IPS-20b (cell line): ENCODE measurements around the gene MTA2.

Source experiments
- H3K27ac ChIP-seq: one replicate; pipeline ENCODE4 v1.5.1; 2013; ENCODE audit warnings: low read length
- H3K27me3 ChIP-seq: 2 replicates; pipeline ENCODE4 v1.6.1; 2013; ENCODE audit warnings: mild to moderate bottlenecking, low read length, inconsistent platforms; ENCODE audit not compliant: insufficient read depth
- H3K36me3 ChIP-seq: 2 replicates; pipeline ENCODE4 v1.6.1; 2013; ENCODE audit warnings: low read depth, mild to moderate bottlenecking, inconsistent platforms, low read length, moderate library complexity; ENCODE audit not compliant: insufficient read depth
- H3K4me1 ChIP-seq: 2 replicates; pipeline ENCODE4 v1.6.1; 2013; ENCODE audit warnings: mild to moderate bottlenecking, control low read depth, inconsistent platforms, low read length, moderate library complexity; ENCODE audit not compliant: insufficient read depth
- H3K4me3 ChIP-seq: 2 replicates; pipeline ENCODE4 v1.5.1; 2013; ENCODE audit warnings: mild to moderate bottlenecking, low read length, inconsistent platforms
- H3K9ac ChIP-seq: 2 replicates; pipeline ENCODE4 v1.6.1; 2013; ENCODE audit warnings: low read depth, mild to moderate bottlenecking, inconsistent platforms, low read length, moderate library complexity
- H3K9me3 ChIP-seq: 2 replicates; pipeline ENCODE4 v1.6.1; 2013; ENCODE audit warnings: mild to moderate bottlenecking, low read depth, low read length, inconsistent platforms; ENCODE audit not compliant: insufficient read depth

MTA2 gene

DNA sequence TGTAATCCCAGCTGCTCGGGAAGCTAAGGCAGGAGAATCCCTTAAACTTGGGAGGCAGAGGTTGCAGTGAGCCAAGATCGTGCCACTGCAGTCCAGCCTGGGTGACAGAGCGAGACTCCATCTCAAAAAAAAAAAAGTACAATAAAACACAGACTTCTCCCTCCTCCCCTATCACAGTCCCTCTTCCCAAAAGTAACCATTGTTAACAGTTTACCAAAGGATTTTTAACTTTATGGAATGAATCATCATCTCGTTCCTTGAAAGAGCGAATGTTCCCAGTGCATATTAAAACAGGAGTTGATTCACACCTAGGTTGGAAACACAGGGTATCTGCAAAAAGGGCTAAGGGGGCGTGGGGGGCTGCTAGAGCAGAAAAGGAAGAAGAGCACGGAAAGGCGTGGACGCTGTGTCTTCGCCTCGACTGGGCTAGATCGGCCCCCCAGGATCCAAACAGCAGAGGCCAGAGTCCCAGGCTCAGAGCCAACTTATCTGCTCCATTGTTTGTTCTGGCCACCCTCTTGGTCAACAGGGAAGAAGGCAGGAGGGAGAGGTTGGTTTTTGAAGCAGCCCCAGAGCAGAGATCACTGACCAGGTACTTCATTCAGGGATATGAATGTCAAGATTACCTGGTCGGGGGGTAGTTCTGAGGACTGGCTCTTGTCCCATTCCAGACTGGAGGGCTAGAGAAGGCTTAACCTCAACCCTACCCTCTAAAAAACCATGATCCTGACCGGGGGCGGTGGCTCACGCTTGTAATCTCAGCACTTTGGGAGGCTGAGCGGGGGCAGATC lies 52.9 kb downstream of the MTA2 start:
- peaks cover 24% of the 10 kb centered on the region for H3K4me1 ChIP-seq
- no peak overlapping the region for H3K4me3 ChIP-seq
- no peaks in the 10 kb centered on the region for H3K9me3 ChIP-seq
- H3K27me3 ChIP-seq: peaks cover 68% of the 10 kb centered on the region
- H3K36me3 ChIP-seq: no peaks in the 10 kb centered on the region
- no peak overlapping the region for H3K27ac ChIP-seq
- no peak overlapping the region for H3K9ac ChIP-seq

- no peak overlapping the region for H3K27ac ChIP-seq
- H3K27me3 ChIP-seq: peaks cover 77% of the 10 kb centered on the region
- no peaks in the 10 kb centered on the region for H3K36me3 ChIP-seq
- peaks cover 15% of the 10 kb centered on the region for H3K4me1 ChIP-seq
- H3K9me3 ChIP-seq: no peaks in the 10 kb centered on the region
- peak overlapping the region; percentile 66 for H3K4me3 ChIP-seq
- H3K9ac ChIP-seq: no peak overlapping the region
Observed at GRCh38 chr11:62547691-62548281, 53.9 kb downstream of the MTA2 start.

- Histone ChIP-seq H3K27ac (no peak overlapping the region), H3K4me3 (peak overlapping the region; percentile 66), H3K9ac (no peak overlapping the region), H3K36me3 (no peaks in the 10 kb centered on the region), H3K27me3 (peaks cover 84% of the 10 kb centered on the region), H3K9me3 (no peaks in the 10 kb centered on the region), H3K4me1 (peaks cover 8% of the 10 kb centered on the region)
Observed at GRCh38 chr11:62546929-62547625, 54.6 kb downstream of the MTA2 start.

GRCh38 chr11:62546244-62546928 lies 55.3 kb downstream of the MTA2 start, which contains the start of gene AHNAK:
Gene AHNAK (minus strand): TSS chr11:62546806. CDS start chr11:62536098, 10,708 bp downstream.
- no peaks in the 10 kb centered on the region for H3K9me3 ChIP-seq
- peak within 1 kb of the TSS; percentile 66 for H3K4me3 ChIP-seq
- H3K36me3 ChIP-seq: no peaks in the 10 kb centered on the region
- H3K27ac ChIP-seq: no peak within 1 kb of the TSS
- H3K27me3 ChIP-seq: peaks cover 86% of the 10 kb centered on the region
- H3K9ac ChIP-seq: peak within 1 kb of the TSS; percentile 34
- H3K4me1 ChIP-seq: peaks cover 5% of the 10 kb centered on the region

GRCh38 chr11:62545437-62546243 lies 56.0 kb downstream of the MTA2 start:
- Histone ChIP-seq H3K4me1 (peaks cover 5% of the 10 kb centered on the region), H3K9ac (peak overlapping the region; percentile 34), H3K36me3 (no peaks in the 10 kb centered on the region), H3K9me3 (no peaks in the 10 kb centered on the region), H3K4me3 (peak overlapping the region; percentile 66), H3K27ac (no peak overlapping the region), H3K27me3 (peaks cover 86% of the 10 kb centered on the region)

GRCh38 chr11:62544581-62545436 lies 56.9 kb downstream of the MTA2 start:
- peaks cover 79% of the 10 kb centered on the region for H3K27me3 ChIP-seq
- H3K27ac ChIP-seq: no peak overlapping the region
- H3K4me1 ChIP-seq: peaks cover 5% of the 10 kb centered on the region

GRCh38 chr11:62543680-62544444 lies 57.8 kb downstream of the MTA2 start:
- peaks cover 5% of the 10 kb centered on the region for H3K4me1 ChIP-seq
- 0 out of 2 replicates have a peak overlapping the region, but pooled peaks have one; percentile 43 for H3K4me3 ChIP-seq
- no peaks in the 10 kb centered on the region for H3K9me3 ChIP-seq
- peaks cover 70% of the 10 kb centered on the region for H3K27me3 ChIP-seq
- no peak overlapping the region for H3K9ac ChIP-seq
- no peak overlapping the region for H3K27ac ChIP-seq
- no peaks in the 10 kb centered on the region for H3K36me3 ChIP-seq

More at GRCh38 chr11:62544581-62545436, 56.9 kb downstream of the MTA2 start:
- H3K9ac ChIP-seq: peak overlapping the region; percentile 34
- no peaks in the 10 kb centered on the region for H3K9me3 ChIP-seq
- H3K36me3 ChIP-seq: no peaks in the 10 kb centered on the region
- peak overlapping the region; percentile 66 for H3K4me3 ChIP-seq
